ENCODE measurements around the gene FGD6.

GRCh38 chr12:95126736-95127135 is 90.5 kb downstream of the FGD6 start:
- TF ChIP-seq POLR2A (IDR thresholded peaks at IDR 0.05; ENCODE audit: low read depth, low read length) (no peak), POLR2AphosphoS5 (IDR thresholded peaks at IDR 0.05; ENCODE audit: low read depth, low read length) (no peak), TAF1 (IDR thresholded peaks at IDR 0.05; ENCODE audit: borderline replicate concordance, low read depth, low read length) (no peak)
